ENCODE results near the gene RBM7.

DNA sequence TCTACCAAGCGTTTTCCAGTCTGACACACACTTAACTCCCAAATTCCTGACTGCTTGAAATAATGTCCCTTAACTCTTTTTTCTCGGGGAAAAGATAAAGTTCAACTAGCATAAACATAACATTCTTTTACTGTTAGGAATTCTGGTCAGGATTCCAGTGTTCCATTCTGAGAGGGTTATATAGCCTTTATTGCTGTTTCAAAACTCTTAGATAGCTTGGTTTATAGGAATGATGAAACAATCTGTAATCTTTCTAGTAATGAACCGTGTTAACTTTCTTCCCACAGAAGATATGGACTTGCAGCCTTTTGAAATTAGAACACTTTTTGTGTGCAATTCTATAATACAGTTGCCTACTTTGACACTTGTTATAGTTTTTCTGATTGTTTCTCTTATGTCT lies 47.4 kb downstream of the RBM7 start:
- TF ChIP-seq EZH2phosphoT487 (IDR thresholded peaks at IDR 0.05): no peak
- TF ChIP-seq, protein P1, sequence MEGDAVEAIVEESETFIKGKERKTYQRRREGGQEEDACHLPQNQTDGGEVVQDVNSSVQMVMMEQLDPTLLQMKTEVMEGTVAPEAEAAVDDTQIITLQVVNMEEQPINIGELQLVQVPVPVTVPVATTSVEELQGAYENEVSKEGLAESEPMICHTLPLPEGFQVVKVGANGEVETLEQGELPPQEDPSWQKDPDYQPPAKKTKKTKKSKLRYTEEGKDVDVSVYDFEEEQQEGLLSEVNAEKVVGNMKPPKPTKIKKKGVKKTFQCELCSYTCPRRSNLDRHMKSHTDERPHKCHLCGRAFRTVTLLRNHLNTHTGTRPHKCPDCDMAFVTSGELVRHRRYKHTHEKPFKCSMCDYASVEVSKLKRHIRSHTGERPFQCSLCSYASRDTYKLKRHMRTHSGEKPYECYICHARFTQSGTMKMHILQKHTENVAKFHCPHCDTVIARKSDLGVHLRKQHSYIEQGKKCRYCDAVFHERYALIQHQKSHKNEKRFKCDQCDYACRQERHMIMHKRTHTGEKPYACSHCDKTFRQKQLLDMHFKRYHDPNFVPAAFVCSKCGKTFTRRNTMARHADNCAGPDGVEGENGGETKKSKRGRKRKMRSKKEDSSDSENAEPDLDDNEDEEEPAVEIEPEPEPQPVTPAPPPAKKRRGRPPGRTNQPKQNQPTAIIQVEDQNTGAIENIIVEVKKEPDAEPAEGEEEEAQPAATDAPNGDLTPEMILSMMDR (IDR thresholded peaks at IDR 0.05): no peak
